H1 (cell line): ENCODE data around the gene DHRS7B. TPM values are rescaled to one million over a fixed set of nuclear protein-coding genes. Genes with fewer than 3 reads are reported as not detected.

Source experiments
- CTCF ChIA-PET: fragments of 300-600 bp; sonication (Branson Sonifier 250); formaldehyde crosslinking; loops from one replicate; lab custom pipeline; 2021; ENCODE audit not compliant: partially characterized antibody; lab: Charles Lee
- POLR2A ChIA-PET: fragments of 300-600 bp; sonication (Branson Sonifier 250); formaldehyde crosslinking; loops from one replicate; lab custom pipeline; 2021; ENCODE audit warnings: inconsistent platforms; ENCODE audit not compliant: partially characterized antibody; lab: Charles Lee
- DNase-seq, 2 experiments: peaks; one replicate each; pipeline versions ENCODE4 v3.0.0 to v3.0.0-alpha.2; 2010 to 2022; ENCODE audit warnings: low spot score in 2 of 2, low read depth in 1 of 2, mixed read lengths in 1 of 2
- FAIRE-seq: peaks from 2 replicates; lab custom pipeline; 2011; peaks lifted over from hg19 to GRCh38; lab: Jason Lieb, UNC
- H2AFZ ChIP-seq: 2 replicates; pipeline ENCODE4 v1.8.1; 2012; ENCODE audit warnings: low read length, inconsistent platforms
- H2AK5ac ChIP-seq: 2 replicates; pipeline ENCODE4 v1.6.1; 2013; ENCODE audit warnings: low read depth, low read length
- H2BK120ac ChIP-seq: replicated peaks from 2 replicates; pipeline ENCODE3; 2013; ENCODE audit warnings: low read depth, low read length, inconsistent platforms
- H2BK12ac ChIP-seq: 2 replicates; pipeline ENCODE4 v1.6.1; 2013; ENCODE audit warnings: low read depth, low read length
- H2BK15ac ChIP-seq: 2 replicates; pipeline ENCODE4 v1.6.1; 2013; ENCODE audit warnings: low read length
- H2BK20ac ChIP-seq: 2 replicates; pipeline ENCODE4 v1.6.1; 2013; ENCODE audit warnings: low read length
- H2BK5ac ChIP-seq: 2 replicates; pipeline ENCODE4 v1.6.1; 2013; ENCODE audit warnings: low read depth, low read length
- H3K14ac ChIP-seq: 2 replicates; pipeline ENCODE4 v1.6.1; 2013; ENCODE audit warnings: inconsistent platforms; ENCODE audit not compliant: insufficient read length
- H3K18ac ChIP-seq: 2 replicates; pipeline ENCODE4 v1.6.1; 2013; ENCODE audit warnings: low read length; ENCODE audit errors: extremely low read depth
- H3K23ac ChIP-seq: 2 replicates; pipeline ENCODE4 v1.6.1; 2013; ENCODE audit warnings: inconsistent platforms; ENCODE audit not compliant: insufficient read length
- H3K23me2 ChIP-seq: 2 replicates; pipeline ENCODE4 v1.6.1; 2013; ENCODE audit warnings: low read depth, low read length
- H3K27ac ChIP-seq: 2 replicates; pipeline ENCODE4 v1.6.1; 2011; ENCODE audit warnings: low read depth, low read length, inconsistent platforms
- H3K27me3 ChIP-seq, 4 experiments: replicated peaks in 1 of 4; 1 replicate in 1 of 4; 2 replicates in 3 of 4; pipeline versions ENCODE4 v1.6.1 to v1.8.1; 2011 to 2013; ENCODE audit warnings: low read length in 3 of 4, mild to moderate bottlenecking in 3 of 4, inconsistent platforms in 2 of 4, mixed read lengths in 2 of 4, moderate library complexity in 1 of 4; ENCODE audit not compliant: control insufficient read depth in 3 of 4, insufficient read depth in 3 of 4; ENCODE audit errors: extremely low read depth in 1 of 4
- H3K36me3 ChIP-seq, 4 experiments: 2 replicates each; pipeline versions ENCODE4 v1.6.1 to v1.8.1; 2011 to 2013; ENCODE audit warnings: mild to moderate bottlenecking in 4 of 4, low read length in 3 of 4, moderate library complexity in 2 of 4, control low read depth in 1 of 4, inconsistent platforms in 1 of 4; ENCODE audit not compliant: insufficient read depth in 4 of 4, control insufficient read depth in 2 of 4
- H3K4ac ChIP-seq: replicated peaks from 2 replicates; pipeline ENCODE3; 2013; ENCODE audit warnings: low read length, low read depth, mixed read lengths, inconsistent platforms; ENCODE audit not compliant: insufficient read length
- H3K4me1 ChIP-seq, 4 experiments: replicated peaks in 1 of 4; 1 replicate in 1 of 4; 2 replicates in 3 of 4; pipeline versions ENCODE4 v1.6.1 to v1.8.1; 2011 to 2013; ENCODE audit warnings: low read length in 3 of 4, inconsistent platforms in 2 of 4, mixed read lengths in 1 of 4; ENCODE audit not compliant: insufficient read depth in 4 of 4, control insufficient read depth in 3 of 4
- H3K4me2 ChIP-seq, 2 experiments: 2 replicates each; pipeline versions ENCODE4 v1.6.1 to v1.8.1; 2011 to 2013; ENCODE audit warnings: low read depth in 2 of 2, low read length in 2 of 2, control low read depth in 1 of 2, inconsistent platforms in 1 of 2, mild to moderate bottlenecking in 1 of 2; ENCODE audit not compliant: insufficient read depth in 1 of 2
- H3K4me3 ChIP-seq, 4 experiments: fragments of 200-600, 300-600 bp in 1 of 4; sonication (generic), shearing (Covaris generic), sonication (Bioruptor Twin) in 1 of 4; 2 replicates each; pipeline versions ENCODE4 v1.5.1 to v1.8.1; 2011 to 2016; ENCODE audit warnings: low read length in 4 of 4, low read depth in 3 of 4, control low read depth in 2 of 4, inconsistent platforms in 2 of 4, mild to moderate bottlenecking in 2 of 4, mixed read lengths in 1 of 4, moderate library complexity in 1 of 4; ENCODE audit not compliant: insufficient read depth in 2 of 4; ENCODE audit errors: extremely low read depth in 1 of 4
- H3K56ac ChIP-seq: replicated peaks from 2 replicates; pipeline ENCODE3; 2013; ENCODE audit warnings: low read depth, mild to moderate bottlenecking, mixed read lengths, low read length, inconsistent platforms; ENCODE audit not compliant: insufficient read length
- H3K79me1 ChIP-seq: 2 replicates; pipeline ENCODE4 v1.6.1; 2013; ENCODE audit warnings: low read depth, low read length, control low read depth
- H3K79me2 ChIP-seq, 2 experiments: 2 replicates each; pipeline versions ENCODE4 v1.6.1 to v1.8.1; 2012 to 2013; ENCODE audit warnings: low read length in 2 of 2, mild to moderate bottlenecking in 2 of 2, inconsistent platforms in 1 of 2; ENCODE audit not compliant: insufficient read depth in 2 of 2, control insufficient read depth in 1 of 2
- H3K9ac ChIP-seq, 4 experiments: replicated peaks in 1 of 4; 1 replicate in 1 of 4; 2 replicates in 3 of 4; pipeline versions ENCODE4 v1.6.1 to v1.8.1; 2011 to 2013; ENCODE audit warnings: low read depth in 3 of 4, low read length in 3 of 4, control low read depth in 2 of 4, mild to moderate bottlenecking in 2 of 4, moderate library complexity in 2 of 4, inconsistent platforms in 1 of 4; ENCODE audit errors: extremely low read depth in 1 of 4
- H3K9me3 ChIP-seq, 2 experiments: 2 replicates each; pipeline versions ENCODE4 v1.6.1 to v1.8.1; 2012 to 2013; ENCODE audit warnings: mild to moderate bottlenecking in 2 of 2, moderate library complexity in 2 of 2, control low read depth in 1 of 2, inconsistent platforms in 1 of 2, low read depth in 1 of 2, low read length in 1 of 2, mixed read lengths in 1 of 2; ENCODE audit not compliant: insufficient read depth in 2 of 2
- H4K20me1 ChIP-seq, 2 experiments: replicated peaks in 1 of 2; 2 replicates each; pipeline versions ENCODE3 to v1.8.1; 2011 to 2013; ENCODE audit warnings: inconsistent platforms in 2 of 2, low read length in 2 of 2, mild to moderate bottlenecking in 1 of 2; ENCODE audit not compliant: insufficient read depth in 2 of 2, control insufficient read depth in 1 of 2
- H4K5ac ChIP-seq: 2 replicates; pipeline ENCODE4 v1.6.1; 2013; ENCODE audit warnings: low read length, low read depth, mixed read lengths, inconsistent platforms; ENCODE audit not compliant: insufficient read length
- H4K8ac ChIP-seq: 2 replicates; pipeline ENCODE4 v1.8.0; 2013; ENCODE audit warnings: mild to moderate bottlenecking, moderate library complexity, low read length, inconsistent platforms; ENCODE audit not compliant: insufficient read depth; ENCODE audit errors: extremely low read depth
- H4K91ac ChIP-seq: replicated peaks from 2 replicates; pipeline ENCODE3; 2013; ENCODE audit warnings: low read length, mixed read lengths, inconsistent platforms; ENCODE audit not compliant: insufficient read length
- BCL11A ChIP-seq, 2 experiments: IDR thresholded peaks; one replicate each; pipeline ENCODE4 v1.6.1; 2011; ENCODE audit warnings: low read depth in 2 of 2, low read length in 2 of 2, mild to moderate bottlenecking in 2 of 2
- CHD2 ChIP-seq: IDR thresholded peaks from 2 replicates; pipeline ENCODE4 v1.6.1; 2012; ENCODE audit warnings: low read length, improper control_type of control experiment
- E2F6 ChIP-seq: IDR thresholded peaks from 2 replicates; pipeline ENCODE4 v1.6.1; 2012; ENCODE audit warnings: inconsistent platforms
- HDAC2 ChIP-seq, 2 experiments: fragments of 300-600 bp in 1 of 2; sonication (generic) in 1 of 2; IDR thresholded peaks; 2 replicates each; pipeline ENCODE4 v1.6.1; 2011 to 2012; ENCODE audit warnings: low read depth in 2 of 2, low read length in 2 of 2, mild to moderate bottlenecking in 2 of 2, moderate library complexity in 2 of 2, borderline replicate concordance in 1 of 2, inconsistent platforms in 1 of 2
- POU5F1 ChIP-seq: IDR thresholded peaks from 2 replicates; pipeline ENCODE4 v1.6.1; 2011; ENCODE audit warnings: low read depth, mild to moderate bottlenecking, low read length, moderate library complexity
- SAP30 ChIP-seq: fragments of 300-600 bp; sonication (generic); IDR thresholded peaks from 2 replicates; pipeline ENCODE4 v1.7.1; 2012; ENCODE audit warnings: low read length, moderate library complexity, mild to moderate bottlenecking, inconsistent platforms; ENCODE audit not compliant: insufficient read depth, insufficient replicate concordance
- TAF7 ChIP-seq: optimal IDR thresholded peaks from 2 replicates; pipeline ENCODE3; 2011; ENCODE audit warnings: low read depth, mild to moderate bottlenecking, inconsistent platforms, low read length, moderate library complexity, borderline replicate concordance
- TBP ChIP-seq: IDR thresholded peaks from 2 replicates; pipeline ENCODE4 v1.6.1; 2011; ENCODE audit warnings: low read depth, low read length, improper control_type of control experiment
- TCF12 ChIP-seq: IDR thresholded peaks from 2 replicates; pipeline ENCODE4 v1.6.1; 2011; ENCODE audit warnings: low read depth, mild to moderate bottlenecking, low read length
- TEAD4 ChIP-seq: IDR thresholded peaks from 2 replicates; pipeline ENCODE4 v1.6.1; 2012; ENCODE audit warnings: low read depth, low read length, inconsistent platforms, mixed read lengths
- WGBS, 2 experiments: shearing (Covaris generic) in 1 of 2; methylation state at CpG; one replicate each; pipeline versions ENCODE4 v1.1.6 to v1.1.7; 2013 to 2015; ENCODE audit warnings: low lambda C conversion rate in 2 of 2, mixed read lengths in 2 of 2, inconsistent platforms in 1 of 2, low coverage in 1 of 2, missing lambda C conversion rate in 1 of 2; ENCODE audit not compliant: insufficient replicate concordance in 2 of 2, insufficient coverage in 1 of 2, insufficient read length in 1 of 2; ENCODE audit errors: extremely low coverage in 1 of 2, missing lambda C conversion rate in 1 of 2; 5-methylcytosine and 5-hydroxymethylcytosine counted together
- polyA plus RNA-seq, 7 experiments: library from polyadenylated mRNA; depleted of rRNA in 3 of 7; stranded (reverse) in 5 of 7; unstranded in 2 of 7; fragments of >200 nt in 5 of 7; fragments of 200-250 nt in 2 of 7; gene quantifications; 1 replicate in 5 of 7; 2 replicates in 1 of 7; 4 replicates in 1 of 7; pipeline versions ENCODE4 v1.2.1 to v1.2.3, GENCODE V29; 2011 to 2013; ENCODE audit warnings: missing spikeins in 2 of 7, mixed read lengths in 2 of 7
- total RNA-seq: library from RNA; stranded (reverse); fragmentation: NEBNext Ultra II Directional; extraction: Animal tissue kit (Norgen Biotek cat#: 25700); gene quantifications from 2 replicates; pipeline ENCODE4 v1.2.1, GENCODE V29; 2021

The DHRS7B gene
- total and polyA plus RNA-seq, 2 of the 8 experiments (the other 6 are each of a cell fraction or from before 2014, with no cell fraction given): 11.0 to 27.9 TPM

GRCh38 chr17:21098934-21099689, 27.7 kb upstream of the DHRS7B start:
- CTCF ChIA-PET: interaction anchor here (0.6 to 3.0 kb wide), 23 partner anchors 9 to 1735 kb away, joined by 3 to 19 read pairs (median 5); partner anchors contain the start of genes DHRS7B and USP22
- Histone ChIP-seq H3K4me3 (peak overlapping the region; percentile 68 to 93 (median 76)), H3K9ac (peak overlapping the region; percentile 76 to 99 (median 94)), H4K5ac (peak overlapping the region; percentile 81), H4K91ac (peak overlapping the region; percentile 29), H2BK15ac (0 out of 2 replicates have a peak overlapping the region, but pooled peaks have one; percentile 2), H3K23ac (no peak overlapping the region), H3K56ac (no peak overlapping the region), H2AFZ (peak overlapping the region; percentile 99), H3K79me1 (no peaks in the 10 kb centered on the region), H4K8ac (peak overlapping the region; percentile 90; the same call in 1 of the 2 replicates), H3K27ac (peak overlapping the region; percentile 98), H2BK20ac (no peak overlapping the region), H3K18ac (peak overlapping the region; percentile 80; the same call in 1 of the 2 replicates), H3K4ac (no peak overlapping the region), H2BK12ac (peak overlapping the region; percentile 55; the same call in 1 of the 2 replicates), H2BK120ac (no peak overlapping the region), H3K36me3 (no peaks in the 10 kb centered on the region), H3K23me2 (peaks cover 3% of the 10 kb centered on the region; the same call in 1 of the 2 replicates), H3K79me2 (no peaks in the 10 kb centered on the region), H3K4me1 (no peaks in the 10 kb centered on the region; a peak in 1 of 7 replicates), H4K20me1 (no peaks in the 10 kb centered on the region), H3K27me3 (no peaks in the 10 kb centered on the region), H3K4me2 (peak overlapping the region; percentile 68 to 84), H2BK5ac (peak overlapping the region; percentile 95), H3K9me3 (no peaks in the 10 kb centered on the region), H2AK5ac (no peak overlapping the region), H3K14ac (no peak overlapping the region)
- WGBS, 2 experiments: 2% methylated on average over 28 of the region's 29 CpGs; no CpG with 5 or more reads in 1 of the 2 experiments
- POLR2A ChIA-PET: interaction anchor here (0.5 to 2.6 kb wide), 14 partner anchors 10 to 297 kb away, joined by 3 to 25 read pairs (median 5); partner anchors contain the start of genes DHRS7B and USP22
- DNase-seq (peak; percentile 73 to 77), FAIRE-seq (peak; percentile 77)
- TF ChIP-seq POU5F1: no peak
- peak; percentile 74 for TF ChIP-seq TBP
- TF ChIP-seq SAP30: peak; percentile 98
- TF ChIP-seq HDAC2 (IDR thresholded peaks at IDR 0.05; ENCODE audit: borderline replicate concordance in 1 of 2, low read depth in 2 of 2, low read length in 2 of 2): peak in 1 of 2 experiments; percentile 74; a peak in 1 of 4 replicates
- TF ChIP-seq E2F6: peak; percentile 76
- TF ChIP-seq TCF12: no peak
- TF ChIP-seq TEAD4: no peak
- TF ChIP-seq BCL11A (IDR thresholded peaks at IDR 0.05; ENCODE audit: low read depth in 2 of 2, low read length in 2 of 2): no peak
- no peak for TF ChIP-seq CHD2
- peak; percentile 36 for TF ChIP-seq TAF7
